ENCODE measurements around the gene LLGL1.

LLGL1 gene

GRCh38 chr17:18225121-18225641 lies at the start of gene LLGL1:
Gene LLGL1 (plus strand): TSS chr17:18225635. CDS start chr17:18225683, 48 bp downstream.
- peak; percentile 96 for DNase-seq (ENCODE audit: low spot score)
- Mint-ChIP-seq H3K27ac (peak within 1 kb of the TSS; percentile 90), H3K9me3 (no peaks in the 10 kb centered on the region), H3K4me3 (peak within 1 kb of the TSS; percentile 93), H3K36me3 (ENCODE audit: low read depth) (no peaks in the 10 kb centered on the region), H3K27me3 (ENCODE audit: low read depth) (no peaks in the 10 kb centered on the region), H3K4me1 (ENCODE audit: low read depth) (peaks cover 20% of the 10 kb centered on the region)

GRCh38 chr17:18176176-18176575 lies 49.3 kb upstream of the LLGL1 start:
- Mint-ChIP-seq H3K9me3 (no peaks in the 10 kb centered on the region), H3K27ac (no peak overlapping the region), H3K36me3 (ENCODE audit: low read depth) (no peaks in the 10 kb centered on the region), H3K4me3 (no peak overlapping the region), H3K4me1 (ENCODE audit: low read depth) (peaks cover 1% of the 10 kb centered on the region), H3K27me3 (ENCODE audit: low read depth) (no peaks in the 10 kb centered on the region)
- no peak for DNase-seq (ENCODE audit: low spot score)

- no peaks in the 10 kb centered on the region for H3K27me3 Mint-ChIP-seq (ENCODE audit: low read depth)
- no peaks in the 10 kb centered on the region for H3K9me3 Mint-ChIP-seq
- no peaks in the 10 kb centered on the region for H3K36me3 Mint-ChIP-seq (ENCODE audit: low read depth)
- no peak overlapping the region for H3K4me3 Mint-ChIP-seq
- peaks cover 11% of the 10 kb centered on the region for H3K4me1 Mint-ChIP-seq (ENCODE audit: low read depth)
- no peak overlapping the region for H3K27ac Mint-ChIP-seq
- DNase-seq (ENCODE audit: low spot score), result no peak
These were observed 48.3 kb upstream of the LLGL1 start for GRCh38 chr17:18177133-18177532.

GRCh38 chr17:18177722-18178121 lies 47.7 kb upstream of the LLGL1 start:
- no peak overlapping the region for H3K27ac Mint-ChIP-seq
- H3K4me1 Mint-ChIP-seq (ENCODE audit: low read depth), result peaks cover 12% of the 10 kb centered on the region
- no peaks in the 10 kb centered on the region for H3K9me3 Mint-ChIP-seq
- no peak overlapping the region for H3K4me3 Mint-ChIP-seq
- no peaks in the 10 kb centered on the region for H3K27me3 Mint-ChIP-seq (ENCODE audit: low read depth)
- no peak for DNase-seq (ENCODE audit: low spot score)
- no peaks in the 10 kb centered on the region for H3K36me3 Mint-ChIP-seq (ENCODE audit: low read depth)

GRCh38 chr17:18179196-18179595 lies 46.2 kb upstream of the LLGL1 start:
- Mint-ChIP-seq H3K4me3 (no peak overlapping the region), H3K36me3 (ENCODE audit: low read depth) (no peaks in the 10 kb centered on the region), H3K9me3 (no peaks in the 10 kb centered on the region), H3K27ac (peak overlapping the region; percentile 20), H3K4me1 (ENCODE audit: low read depth) (peaks cover 12% of the 10 kb centered on the region), H3K27me3 (ENCODE audit: low read depth) (no peaks in the 10 kb centered on the region)
- no peak for DNase-seq (ENCODE audit: low spot score)

- Mint-ChIP-seq H3K4me1 (ENCODE audit: low read depth) (peaks cover 14% of the 10 kb centered on the region), H3K36me3 (ENCODE audit: low read depth) (peaks cover 3% of the 10 kb centered on the region), H3K27me3 (ENCODE audit: low read depth) (no peaks in the 10 kb centered on the region), H3K4me3 (no peak overlapping the region), H3K27ac (peak overlapping the region; percentile 20), H3K9me3 (no peaks in the 10 kb centered on the region)
- DNase-seq (ENCODE audit: low spot score), result no peak
These were observed 45.6 kb upstream of the LLGL1 start for GRCh38 chr17:18179804-18180203.

GRCh38 chr17:18181358-18181757 lies 44.1 kb upstream of the LLGL1 start:
- Mint-ChIP-seq H3K4me1 (ENCODE audit: low read depth) (peaks cover 27% of the 10 kb centered on the region), H3K4me3 (peak overlapping the region; percentile 95), H3K27me3 (ENCODE audit: low read depth) (no peaks in the 10 kb centered on the region), H3K27ac (peak overlapping the region; percentile 98), H3K9me3 (no peaks in the 10 kb centered on the region), H3K36me3 (ENCODE audit: low read depth) (peaks cover 15% of the 10 kb centered on the region)
- peak; percentile 79 for DNase-seq (ENCODE audit: low spot score)

GRCh38 chr17:18182110-18182977 lies 43.1 kb upstream of the LLGL1 start:
- H3K36me3 Mint-ChIP-seq (ENCODE audit: low read depth), result peaks cover 23% of the 10 kb centered on the region
- H3K4me1 Mint-ChIP-seq (ENCODE audit: low read depth), result peaks cover 36% of the 10 kb centered on the region
- no peak for DNase-seq (ENCODE audit: low spot score)
- H3K9me3 Mint-ChIP-seq, result no peaks in the 10 kb centered on the region
- H3K4me3 Mint-ChIP-seq, result peak overlapping the region; percentile 95
- peak overlapping the region; percentile 98 for H3K27ac Mint-ChIP-seq
- H3K27me3 Mint-ChIP-seq (ENCODE audit: low read depth), result no peaks in the 10 kb centered on the region

- Mint-ChIP-seq H3K4me1 (ENCODE audit: low read depth) (peaks cover 42% of the 10 kb centered on the region), H3K9me3 (no peaks in the 10 kb centered on the region), H3K36me3 (ENCODE audit: low read depth) (peaks cover 26% of the 10 kb centered on the region), H3K27me3 (ENCODE audit: low read depth) (no peaks in the 10 kb centered on the region), H3K4me3 (peak overlapping the region; percentile 95), H3K27ac (peak overlapping the region; percentile 98)
- peak; percentile 87 for DNase-seq (ENCODE audit: low spot score)
These were observed 42.5 kb upstream of the LLGL1 start for GRCh38 chr17:18182978-18183333.

GRCh38 chr17:18183334-18184142 lies 41.9 kb upstream of the LLGL1 start, which contains the start of gene ALKBH5:
Gene ALKBH5 (plus strand): TSS chr17:18183828. CDS start chr17:18184244, 416 bp downstream.
- H3K27me3 Mint-ChIP-seq (ENCODE audit: low read depth), result no peaks in the 10 kb centered on the region
- H3K4me1 Mint-ChIP-seq (ENCODE audit: low read depth), result peaks cover 47% of the 10 kb centered on the region

GRCh38 chr17:18184143-18185031 lies 41.0 kb upstream of the LLGL1 start:
- no peaks in the 10 kb centered on the region for H3K9me3 Mint-ChIP-seq
- peak overlapping the region; percentile 98 for H3K27ac Mint-ChIP-seq
- peaks cover 50% of the 10 kb centered on the region for H3K4me1 Mint-ChIP-seq (ENCODE audit: low read depth)
- H3K4me3 Mint-ChIP-seq, result peak overlapping the region; percentile 98
- DNase-seq (ENCODE audit: low spot score), result peak; percentile 67
- no peaks in the 10 kb centered on the region for H3K27me3 Mint-ChIP-seq (ENCODE audit: low read depth)
- H3K36me3 Mint-ChIP-seq (ENCODE audit: low read depth), result peaks cover 33% of the 10 kb centered on the region

More at GRCh38 chr17:18183334-18184142, 41.9 kb upstream of the LLGL1 start, which contains the start of gene ALKBH5:
- Mint-ChIP-seq H3K27ac (peak within 1 kb of the TSS; percentile 98), H3K9me3 (no peaks in the 10 kb centered on the region), H3K36me3 (ENCODE audit: low read depth) (peaks cover 30% of the 10 kb centered on the region), H3K4me3 (peak within 1 kb of the TSS; percentile 98)
- peak; percentile 97 for DNase-seq (ENCODE audit: low spot score)

- peak overlapping the region; percentile 98 for H3K4me3 Mint-ChIP-seq
- peaks cover 56% of the 10 kb centered on the region for H3K4me1 Mint-ChIP-seq (ENCODE audit: low read depth)
- peak overlapping the region; percentile 32 for H3K27ac Mint-ChIP-seq
- DNase-seq (ENCODE audit: low spot score), result no peak
- H3K27me3 Mint-ChIP-seq (ENCODE audit: low read depth), result no peaks in the 10 kb centered on the region
- no peaks in the 10 kb centered on the region for H3K9me3 Mint-ChIP-seq
- H3K36me3 Mint-ChIP-seq (ENCODE audit: low read depth), result peaks cover 39% of the 10 kb centered on the region
These were observed 40.0 kb upstream of the LLGL1 start for GRCh38 chr17:18185391-18185790.
